ENCODE data around the gene TMEM218. TPM values are rescaled to one million over a fixed set of nuclear protein-coding genes. Genes with fewer than 3 reads are reported as not detected.

The TMEM218 gene
- total and polyA plus RNA-seq, 2 of the 8 experiments (the other 6 are each of a cell fraction or from before 2014, with no cell fraction given): 17.0 to 33.5 TPM

GRCh38 chr11:125101596-125101995 is 9.8 kb downstream of the TMEM218 start (continued):
- TF ChIP-seq EZH2 (IDR thresholded peaks at IDR 0.05; ENCODE audit: low read depth, low read length, severe bottlenecking): no peak
- no peak for TF ChIP-seq SP1 (IDR thresholded peaks at IDR 0.05; ENCODE audit: low read depth, low read length)
- TF ChIP-seq YY1 (IDR thresholded peaks at IDR 0.05; ENCODE audit: low read depth, low read length): no peak
